Activated CD4-positive, CD25-positive, alpha-beta regulatory T cell treated with anti-CD3 and anti-CD28 coated beads, Interleukin-2, amount 50 U/mL, for 16 hours (primary cell): ENCODE data around the gene TMEM218.

Source experiments
- DNase-seq: peaks from one replicate; pipeline ENCODE4 v3.0.0-alpha.2; 2020; ENCODE audit warnings: low read depth, low spot score

The TMEM218 gene

DNA sequence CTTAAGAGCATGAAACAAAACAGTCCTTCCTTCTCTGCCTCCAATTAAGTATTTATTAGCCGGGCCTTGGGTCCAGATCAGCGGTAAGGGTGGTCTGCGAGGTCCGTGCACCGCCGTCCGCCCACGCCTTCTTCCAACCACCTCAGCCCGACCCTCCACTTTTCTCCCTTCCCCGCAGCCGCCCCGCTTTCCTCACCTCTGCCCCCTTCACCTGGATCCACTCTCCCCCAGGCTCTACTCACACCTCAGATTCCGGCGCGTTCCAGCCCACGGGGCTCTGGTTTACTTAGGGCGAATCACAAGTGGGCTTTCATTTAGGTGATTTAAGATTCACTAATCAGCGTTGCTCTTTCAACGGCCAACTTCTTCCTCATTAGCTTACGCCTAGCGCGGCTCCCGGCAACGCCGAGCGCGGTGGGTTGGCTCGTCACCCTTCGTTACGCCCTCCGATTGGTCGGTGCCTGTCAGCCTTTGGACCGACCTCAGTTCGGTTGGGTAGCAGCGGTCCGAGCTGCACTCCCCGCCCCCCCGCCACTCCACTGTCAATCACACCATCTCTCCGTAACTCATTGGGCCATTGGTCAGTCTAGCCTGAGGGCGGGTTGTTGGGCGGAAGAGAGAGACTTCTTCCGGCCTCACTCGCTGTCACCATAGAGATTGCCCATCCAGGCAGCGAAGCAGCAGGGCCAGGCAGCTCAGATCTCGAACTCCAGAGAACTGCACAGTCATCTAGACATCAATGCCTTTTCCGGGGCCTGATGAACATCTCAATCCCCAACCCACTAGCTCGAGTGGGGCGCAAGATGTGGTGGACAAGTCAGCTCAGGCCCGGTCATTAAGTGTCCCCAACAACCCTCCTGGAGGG, at the start of gene TMEM218:
TMEM218 (minus strand) TSS at position 284 of the 865 bp plus-strand sequence. CDS start 9,385 bp downstream, outside the sequence.
- DNase-seq = peak; percentile 91

DNA sequence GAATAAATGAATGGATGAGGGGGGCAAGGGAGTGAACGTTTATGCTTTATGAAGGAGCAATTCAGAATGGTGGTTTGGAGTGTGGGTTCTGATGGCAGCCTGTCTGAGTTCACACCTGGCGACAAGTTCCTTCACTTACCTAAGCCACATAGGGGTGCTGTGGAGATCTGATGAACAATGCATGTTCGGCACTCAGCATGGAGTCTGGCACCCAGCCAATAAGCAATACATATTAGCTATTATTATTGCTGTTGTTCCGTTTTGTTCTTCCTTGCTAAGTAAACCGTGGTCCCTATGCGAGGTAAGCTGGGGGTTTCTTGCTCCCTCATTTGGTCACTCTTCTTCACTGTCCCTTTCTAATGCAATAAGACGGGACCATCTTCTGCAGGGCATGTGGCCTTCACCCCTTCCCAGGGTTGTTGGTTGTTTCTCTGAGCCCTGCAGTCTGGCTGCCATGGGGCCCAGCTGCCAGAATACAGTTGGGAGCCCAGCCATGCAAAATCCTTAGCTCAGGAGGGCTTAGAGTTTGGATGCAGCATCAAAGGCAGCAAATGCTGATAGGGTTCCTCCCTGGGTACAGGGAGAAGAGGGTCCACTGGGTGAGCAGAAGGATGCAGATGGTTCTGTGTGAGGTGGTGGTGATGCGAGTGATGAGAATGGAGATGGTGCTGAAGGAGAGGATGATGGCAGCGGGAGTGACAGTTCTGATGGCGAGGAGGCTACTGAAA, 46.7 kb upstream of the TMEM218 start:
- DNase-seq = no peak

- DNase-seq = no peak
Measured at GRCh38 chr11:125157118-125157733, 45.8 kb upstream of the TMEM218 start.

DNA sequence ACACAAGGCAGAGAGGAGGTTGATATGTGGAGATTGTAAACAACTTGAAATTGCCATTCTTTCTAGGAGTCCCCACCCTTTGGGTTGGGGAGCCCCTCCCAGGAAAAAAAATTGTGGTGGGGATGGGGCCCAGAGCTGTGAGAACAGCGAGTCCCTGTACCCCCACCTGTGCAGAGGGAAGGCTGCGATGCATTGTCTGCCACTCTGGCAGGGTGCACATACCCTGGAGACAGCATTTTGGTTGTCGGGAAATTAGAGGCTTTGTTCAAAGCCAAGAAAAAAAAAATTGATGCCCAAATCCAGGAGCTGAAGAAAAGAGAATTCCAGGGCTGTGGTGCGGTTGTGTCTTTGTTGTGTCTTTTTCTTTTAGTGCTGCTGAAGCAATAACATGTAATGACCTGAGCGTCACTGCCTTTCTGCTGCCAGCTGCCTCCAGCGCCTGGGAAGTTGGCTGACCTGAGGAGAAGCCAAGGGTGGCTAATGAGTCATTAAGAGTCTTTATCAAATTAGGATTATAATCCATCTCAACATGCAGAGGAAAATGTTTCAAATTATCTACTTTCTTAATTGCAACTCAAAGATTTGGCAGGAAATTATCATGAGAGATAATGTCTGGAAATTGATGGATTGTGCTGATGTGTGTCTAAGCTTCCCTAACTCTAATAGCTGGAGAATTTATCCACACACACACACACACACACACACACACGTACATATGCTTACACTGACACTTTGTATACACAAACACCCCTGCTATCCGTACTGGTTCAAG, 45.1 kb upstream of the TMEM218 start:
- no peak for DNase-seq

GRCh38 chr11:125155767-125156166, 44.3 kb upstream of the TMEM218 start:
- DNase-seq = no peak

DNA sequence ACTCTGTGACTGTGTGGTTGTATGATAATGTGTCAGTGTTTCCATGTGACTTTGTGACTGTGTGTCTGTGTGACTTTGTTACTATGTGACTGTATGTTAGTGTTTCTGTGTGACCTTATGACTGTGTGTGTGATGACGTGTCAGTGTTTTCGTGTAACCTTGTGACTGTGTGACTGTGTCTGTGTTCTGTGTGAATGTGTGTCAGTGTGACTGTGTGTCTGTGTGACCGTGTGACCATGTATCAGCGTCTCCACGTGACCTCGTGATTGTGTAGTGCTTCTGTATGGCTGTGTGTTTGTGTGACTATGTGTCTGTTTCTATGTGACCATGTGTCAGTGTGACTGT, 43.6 kb upstream of the TMEM218 start:
- no peak for DNase-seq

DNA sequence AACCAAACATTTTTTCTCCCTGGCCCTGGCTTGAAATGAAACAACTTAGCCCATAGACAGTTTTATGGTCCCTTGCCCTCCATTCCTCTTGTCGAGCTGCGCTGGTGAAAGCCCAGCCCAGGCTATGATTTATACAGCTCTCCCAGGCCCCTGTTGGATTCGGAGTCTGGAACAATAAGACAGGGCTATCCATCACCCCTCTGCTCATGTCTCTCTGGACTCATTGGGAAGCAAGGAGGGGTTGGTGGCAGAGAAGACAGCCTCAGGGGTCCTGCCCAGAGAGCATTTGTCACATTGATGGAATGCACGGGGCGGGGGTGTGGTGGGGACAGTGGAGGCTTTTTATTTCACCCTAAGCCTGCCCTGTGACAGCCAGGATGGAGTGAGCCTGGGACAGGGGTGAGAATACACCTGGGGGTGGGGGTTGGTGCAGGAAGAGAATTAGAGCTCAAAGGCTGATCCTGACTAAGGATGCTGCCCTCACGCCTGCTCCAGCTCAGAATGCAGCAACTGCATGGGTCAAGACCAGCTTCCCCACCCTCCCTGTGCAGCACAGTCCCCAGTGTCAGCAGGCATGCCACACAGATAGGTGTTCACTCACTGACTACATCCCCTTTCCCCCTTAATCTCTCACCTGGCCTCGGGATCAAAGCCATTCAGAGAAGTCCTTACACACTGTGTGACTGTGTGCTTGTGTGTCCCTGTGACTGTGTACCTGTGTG, 43.1 kb upstream of the TMEM218 start:
- no peak for DNase-seq

- DNase-seq = no peak
Measured at GRCh38 chr11:125153837-125154236, 42.4 kb upstream of the TMEM218 start.

- no peak for DNase-seq
Measured at GRCh38 chr11:125148743-125149142, 37.3 kb upstream of the TMEM218 start.

- DNase-seq = no peak
Measured at GRCh38 chr11:125148011-125148410, 36.6 kb upstream of the TMEM218 start.

DNA sequence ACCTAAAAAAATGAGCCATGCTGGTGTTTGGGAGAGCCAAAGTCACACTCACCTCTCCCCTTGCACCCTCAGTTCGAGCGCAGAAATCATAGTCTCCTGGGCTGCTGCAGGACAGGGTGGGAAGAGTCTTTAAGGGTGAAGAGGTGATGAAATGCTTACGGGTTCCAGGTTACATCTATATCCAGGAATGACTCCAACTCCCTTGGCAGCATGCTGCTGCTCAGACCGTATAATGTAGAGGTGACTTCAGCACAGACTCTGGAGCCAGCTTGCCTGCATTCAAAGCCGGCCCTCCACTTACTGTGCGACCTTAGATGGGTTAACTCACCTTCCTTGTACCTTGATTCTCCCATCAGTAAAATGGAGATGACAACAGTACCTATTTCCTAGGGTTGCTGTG, 35.9 kb upstream of the TMEM218 start:
- DNase-seq = no peak

DNA sequence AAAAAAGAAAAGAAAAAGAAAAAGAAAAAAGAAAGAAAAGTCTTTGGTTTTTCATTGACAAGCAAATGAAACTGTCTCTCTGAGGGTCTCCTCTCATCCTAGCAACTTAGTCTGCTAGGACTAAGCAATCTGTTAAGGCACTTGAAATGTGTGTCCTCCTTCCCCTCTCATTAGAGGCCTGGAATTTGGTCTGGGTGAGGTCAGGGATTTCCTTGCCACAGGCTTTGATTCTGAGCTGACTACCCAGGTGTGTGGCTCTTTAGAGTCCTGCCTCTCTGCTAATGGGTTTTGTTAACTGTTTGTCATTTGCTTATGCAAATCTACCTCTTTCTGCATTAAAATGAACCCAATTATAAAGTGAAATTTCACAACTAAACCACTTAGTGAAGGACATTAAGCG, 34.8 kb upstream of the TMEM218 start:
- DNase-seq = no peak

GRCh38 chr11:125141686-125142535, 30.5 kb upstream of the TMEM218 start:
- DNase-seq = peak; percentile 21

GRCh38 chr11:125141178-125141577, 29.8 kb upstream of the TMEM218 start:
- DNase-seq = no peak

GRCh38 chr11:125140233-125140632, 28.8 kb upstream of the TMEM218 start:
- no peak for DNase-seq

DNA sequence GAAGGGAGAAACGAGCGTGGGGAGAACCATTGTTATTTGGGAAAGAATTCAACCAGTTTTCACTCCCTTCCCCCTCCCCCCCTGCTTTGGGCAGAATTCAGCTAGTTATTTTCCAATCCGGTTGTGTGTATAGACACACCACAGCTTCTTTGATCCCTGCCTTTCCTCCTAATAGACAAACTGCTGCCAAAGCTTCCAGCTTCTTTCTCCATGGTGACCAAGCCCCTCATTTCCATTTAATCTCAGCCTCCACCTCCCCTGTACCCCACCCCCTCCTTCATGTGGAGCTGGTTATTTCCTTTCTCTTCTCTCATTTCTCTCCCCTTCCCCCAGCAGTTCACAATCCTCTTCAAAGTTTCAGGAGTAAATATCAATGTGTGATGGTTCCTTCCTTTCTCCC, 28.4 kb upstream of the TMEM218 start:
- DNase-seq = no peak

DNA sequence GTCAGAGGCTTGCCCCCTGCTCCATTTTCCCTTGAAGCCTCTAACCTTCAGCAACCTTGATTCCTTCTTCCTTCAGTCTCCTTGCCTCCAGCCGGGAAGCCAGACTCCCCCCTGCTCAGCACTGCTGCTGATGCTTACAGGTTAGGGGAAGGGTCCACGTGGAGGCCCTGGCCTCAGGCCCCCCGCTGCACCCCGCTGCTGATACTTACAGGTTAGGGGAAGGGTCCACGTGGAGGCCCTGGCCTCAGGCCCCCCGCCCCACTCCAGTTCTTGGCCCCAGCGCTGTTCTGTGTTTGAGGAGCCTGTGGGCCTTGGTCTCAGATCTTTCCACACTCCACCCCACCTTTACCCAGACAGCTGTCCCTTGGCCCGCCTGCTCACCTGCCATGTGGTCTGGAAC, 27.5 kb upstream of the TMEM218 start:
- DNase-seq = no peak

GRCh38 chr11:125136001-125136400, 24.6 kb upstream of the TMEM218 start:
- DNase-seq = no peak

GRCh38 chr11:125132596-125132995, 21.2 kb upstream of the TMEM218 start:
- no peak for DNase-seq

DNA sequence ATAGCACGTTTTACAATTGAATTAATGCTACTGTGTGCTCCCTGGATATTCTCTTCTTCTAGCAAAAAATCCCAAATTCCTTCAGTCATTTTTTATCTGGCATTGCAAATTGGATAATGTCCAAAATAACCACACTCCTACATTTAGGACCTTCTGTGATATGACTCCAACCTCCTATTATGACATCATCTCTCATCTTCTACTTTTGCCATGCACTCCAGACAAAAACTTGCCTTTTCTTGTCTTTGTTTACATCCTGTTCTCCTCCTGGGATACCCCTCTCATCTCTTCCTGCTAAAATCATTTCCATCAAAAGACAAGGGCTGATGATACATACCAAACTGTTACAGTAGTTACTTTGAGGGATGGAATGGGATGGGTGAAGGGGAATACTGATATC, 20.6 kb upstream of the TMEM218 start:
- no peak for DNase-seq
